ENCODE measurements around the gene SEC16A. TPM values are rescaled to one million over a fixed set of nuclear protein-coding genes. Genes with fewer than 3 reads are reported as not detected.

The SEC16A gene
- total RNA-seq, 2 donors from 2014 or later, result 32.6 to 41.6 TPM

GRCh38 chr9:136460772-136461325 lies 22.0 kb downstream of the SEC16A start:
- Histone ChIP-seq H3K27me3 (no peaks in the 10 kb centered on the region), H3K4me3 (no peak overlapping the region), H3K27ac (no peak overlapping the region), H3K4me1 (no peaks in the 10 kb centered on the region), H3K36me3 (peaks cover 100% of the 10 kb centered on the region), H3K9me3 (no peaks in the 10 kb centered on the region)
- DNase-seq (ENCODE audit: low spot score), result no peak
- TF ChIP-seq, protein P1, sequence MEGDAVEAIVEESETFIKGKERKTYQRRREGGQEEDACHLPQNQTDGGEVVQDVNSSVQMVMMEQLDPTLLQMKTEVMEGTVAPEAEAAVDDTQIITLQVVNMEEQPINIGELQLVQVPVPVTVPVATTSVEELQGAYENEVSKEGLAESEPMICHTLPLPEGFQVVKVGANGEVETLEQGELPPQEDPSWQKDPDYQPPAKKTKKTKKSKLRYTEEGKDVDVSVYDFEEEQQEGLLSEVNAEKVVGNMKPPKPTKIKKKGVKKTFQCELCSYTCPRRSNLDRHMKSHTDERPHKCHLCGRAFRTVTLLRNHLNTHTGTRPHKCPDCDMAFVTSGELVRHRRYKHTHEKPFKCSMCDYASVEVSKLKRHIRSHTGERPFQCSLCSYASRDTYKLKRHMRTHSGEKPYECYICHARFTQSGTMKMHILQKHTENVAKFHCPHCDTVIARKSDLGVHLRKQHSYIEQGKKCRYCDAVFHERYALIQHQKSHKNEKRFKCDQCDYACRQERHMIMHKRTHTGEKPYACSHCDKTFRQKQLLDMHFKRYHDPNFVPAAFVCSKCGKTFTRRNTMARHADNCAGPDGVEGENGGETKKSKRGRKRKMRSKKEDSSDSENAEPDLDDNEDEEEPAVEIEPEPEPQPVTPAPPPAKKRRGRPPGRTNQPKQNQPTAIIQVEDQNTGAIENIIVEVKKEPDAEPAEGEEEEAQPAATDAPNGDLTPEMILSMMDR (IDR thresholded peaks at IDR 0.05), result no peak

DNA sequence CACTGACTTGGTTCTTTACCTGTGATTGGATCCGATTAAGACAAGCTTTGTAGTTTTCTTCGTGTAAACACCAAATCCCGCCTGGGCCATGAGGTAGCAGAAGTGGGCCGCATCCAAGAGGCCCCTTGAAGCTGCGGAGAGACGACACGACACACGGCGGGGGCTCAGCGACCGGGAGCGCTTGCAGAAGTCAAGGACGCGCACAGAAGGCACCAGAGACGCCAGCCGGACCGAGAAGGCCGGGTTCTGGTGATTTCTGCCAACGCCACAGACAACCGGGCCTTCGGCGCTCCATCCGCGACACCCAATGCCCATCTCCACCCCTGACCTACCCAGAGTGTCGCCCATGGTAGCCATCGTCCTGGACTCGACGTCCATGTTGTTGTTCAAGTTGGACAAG lies 23.4 kb downstream of the SEC16A start:
- H3K4me3 ChIP-seq, result no peak overlapping the region
- no peak overlapping the region for H3K27ac ChIP-seq
- no peaks in the 10 kb centered on the region for H3K9me3 ChIP-seq
- no peak for DNase-seq (ENCODE audit: low spot score)
- TF ChIP-seq, protein P1 (IDR thresholded peaks at IDR 0.05), result no peak
- no peaks in the 10 kb centered on the region for H3K27me3 ChIP-seq
- peaks cover 100% of the 10 kb centered on the region for H3K36me3 ChIP-seq
- H3K4me1 ChIP-seq, result no peaks in the 10 kb centered on the region

DNA sequence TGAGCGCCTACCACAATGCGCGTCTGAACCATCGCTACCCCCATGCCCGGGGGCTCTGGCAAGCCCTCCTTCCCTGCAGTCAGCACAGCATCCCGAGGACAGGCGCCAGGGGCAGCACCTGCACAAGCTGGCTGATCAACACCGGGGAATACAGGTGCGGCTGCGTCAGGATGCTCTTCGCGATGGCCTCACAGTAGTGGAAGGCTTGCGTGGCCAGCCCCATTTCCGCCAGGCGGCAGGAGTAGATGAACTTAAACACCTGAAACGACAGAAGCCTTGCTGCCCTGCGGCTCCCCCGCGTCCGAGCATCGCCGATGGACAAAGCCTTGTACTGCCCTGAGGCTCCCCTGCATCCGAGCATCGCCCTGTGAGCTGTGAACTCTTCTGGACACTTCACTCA lies 25.5 kb downstream of the SEC16A start:
- Histone ChIP-seq H3K4me3 (no peak overlapping the region), H3K9me3 (no peaks in the 10 kb centered on the region), H3K4me1 (no peaks in the 10 kb centered on the region), H3K36me3 (peaks cover 92% of the 10 kb centered on the region), H3K27ac (no peak overlapping the region), H3K27me3 (no peaks in the 10 kb centered on the region)
- no peak for DNase-seq (ENCODE audit: low spot score)
- TF ChIP-seq, protein P1 (IDR thresholded peaks at IDR 0.05), result no peak

DNA sequence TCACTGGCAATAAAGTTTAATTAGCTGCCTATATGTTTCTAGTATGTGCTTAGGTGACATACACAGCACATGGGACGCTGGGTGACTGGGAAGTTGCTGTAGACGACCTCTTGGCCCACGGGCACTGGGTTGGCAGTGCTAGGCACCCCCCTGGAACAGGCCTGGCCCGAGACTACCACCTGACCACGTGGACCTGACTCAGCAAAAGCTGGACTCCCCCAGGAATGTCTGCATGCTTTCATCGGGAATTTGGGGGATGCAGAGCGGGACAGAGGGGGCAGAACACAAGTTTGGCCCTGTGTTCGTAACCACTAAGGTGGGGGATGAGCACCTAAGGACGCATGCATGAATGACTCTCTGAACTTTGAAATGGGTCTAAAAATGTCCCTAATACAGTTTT lies 26.6 kb downstream of the SEC16A start:
- Histone ChIP-seq H3K27ac (no peak overlapping the region), H3K27me3 (no peaks in the 10 kb centered on the region), H3K36me3 (peaks cover 86% of the 10 kb centered on the region), H3K4me1 (no peaks in the 10 kb centered on the region), H3K9me3 (no peaks in the 10 kb centered on the region), H3K4me3 (no peak overlapping the region)
- TF ChIP-seq, protein P1 (IDR thresholded peaks at IDR 0.05), result no peak
- DNase-seq (ENCODE audit: low spot score), result no peak

DNA sequence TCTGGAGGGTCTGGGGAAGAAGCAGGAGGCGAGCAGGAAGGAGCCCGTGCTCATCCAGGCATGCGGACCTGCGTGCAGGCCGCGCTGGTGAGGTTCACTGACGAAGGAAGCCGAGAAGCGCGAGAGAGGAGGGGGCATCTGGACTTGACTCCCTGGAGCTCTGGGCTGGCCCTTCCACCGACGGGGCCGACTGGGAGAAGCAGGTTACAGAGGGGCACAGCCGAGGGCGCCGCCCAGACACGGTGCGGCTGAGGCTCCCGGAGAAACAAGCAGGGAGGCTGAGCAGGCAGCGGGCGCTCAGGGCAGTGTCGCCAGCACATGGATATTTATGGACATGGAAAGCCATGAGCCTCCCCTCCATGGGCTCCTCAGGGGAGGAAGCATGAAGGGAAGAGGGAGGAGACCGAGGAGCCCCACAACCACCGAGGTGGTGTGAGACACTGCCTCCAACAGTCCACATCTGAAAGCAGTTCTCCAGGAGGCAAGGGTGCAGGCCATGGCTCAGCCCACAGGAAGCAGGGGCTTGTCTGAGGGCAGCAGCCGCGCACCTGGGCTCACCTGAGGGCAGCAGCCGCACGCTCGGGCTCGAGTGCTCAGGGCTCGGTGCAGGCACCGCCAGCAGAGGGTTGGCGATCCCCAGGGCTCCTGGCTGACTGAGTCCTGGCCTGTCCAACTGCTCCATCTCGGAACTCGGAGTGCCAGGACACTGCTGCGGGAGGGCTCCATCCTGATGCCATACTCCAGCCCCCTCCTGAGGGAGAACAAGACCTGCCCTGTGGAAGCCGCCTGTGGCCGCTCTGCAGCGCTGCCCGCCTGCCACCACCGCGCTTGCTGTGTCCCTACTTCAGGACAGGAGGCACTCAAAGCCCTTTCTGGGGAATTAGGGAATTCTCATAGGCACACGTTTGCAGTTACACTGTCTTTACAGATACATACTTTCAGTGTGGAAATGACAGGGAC lies 27.5 kb downstream of the SEC16A start:
- H3K9me3 ChIP-seq, result no peaks in the 10 kb centered on the region
- no peak for DNase-seq (ENCODE audit: low spot score)
- TF ChIP-seq, protein P1 (IDR thresholded peaks at IDR 0.05), result no peak

More for the DNA sequence above, 27.5 kb downstream of the SEC16A start:
- Histone ChIP-seq H3K4me1 (no peaks in the 10 kb centered on the region), H3K4me3 (no peak overlapping the region), H3K36me3 (peaks cover 86% of the 10 kb centered on the region), H3K27me3 (no peaks in the 10 kb centered on the region), H3K27ac (no peak overlapping the region)
